HepG2 (cell line): ENCODE results near the gene TPPP3. TPM values are rescaled to one million over a fixed set of nuclear protein-coding genes. Genes with fewer than 3 reads are reported as not detected.
"Not testable (repeated sequence)": the region's sequence is repeated elsewhere in the genome, so short reads cannot be mapped to it uniquely, and the experiment has no call there.

Experiments
- ATAC-seq: fragments of 200-7000 bp; cut with Tn5 transposase; 3 replicates; pipeline ENCODE4 v1.9.1; 2020; ENCODE audit warnings: mild to moderate bottlenecking, moderate library complexity
- BruUV-seq: library from RNA; stranded (reverse); fragments of 400-500 nt; replicated peaks from 2 replicates; lab custom pipeline; 2021; lab: Mats Ljungman, UMichigan
- CTCF ChIA-PET: fragments of 300-600 bp; formaldehyde crosslinking; extraction: SDS; loops from one replicate; lab custom pipeline; 2021; ENCODE audit warnings: low total read pairs, inconsistent platforms, low intra/inter-chr PET ratio; lab: Yijun Ruan, JAX
- POLR2A ChIA-PET: fragments of 350-600 bp; sonication (Branson Sonifier 250); formaldehyde crosslinking; loops from one replicate; lab custom pipeline; 2020; ENCODE audit warnings: antibody characterized with exemption, inconsistent platforms; lab: Yijun Ruan, JAX
- DNase-seq: peaks from one replicate; pipeline ENCODE4 v3.0.0-alpha.2; 2015; ENCODE audit warnings: low spot score
- FAIRE-seq: peaks from 3 replicates; lab custom pipeline; 2011; peaks lifted over from hg19 to GRCh38; lab: Jason Lieb, UNC
- H2AFZ ChIP-seq: one replicate; pipeline ENCODE4 v1.6.1; 2011; ENCODE audit warnings: low read length, inconsistent platforms
- H3K27ac ChIP-seq: fragments of 300-600 bp; 3 replicates; pipeline ENCODE4 v1.8.0; 2011; ENCODE audit warnings: mixed run types, mild to moderate bottlenecking, mixed read lengths, low read length, inconsistent platforms; ENCODE audit not compliant: insufficient read depth; ENCODE audit errors: extremely low read length
- H3K27me3 ChIP-seq, 2 experiments: fragments of 200-600 bp in 1 of 2; 2 replicates in 1 of 2; 3 replicates in 1 of 2; pipeline versions ENCODE4 v1.6.0 to v1.8.0; 2011; ENCODE audit warnings: low read length in 2 of 2, mild to moderate bottlenecking in 2 of 2, moderate library complexity in 2 of 2, inconsistent platforms in 1 of 2; ENCODE audit not compliant: insufficient read depth in 2 of 2, control insufficient read depth in 1 of 2
- H3K36me3 ChIP-seq, 2 experiments: fragments of 200-600 bp in 1 of 2; replicated peaks in 1 of 2; 2 replicates in 1 of 2; 3 replicates in 1 of 2; pipeline versions ENCODE4 v1.5.1 to v1.8.0; 2011; ENCODE audit warnings: low read length in 2 of 2, inconsistent platforms in 1 of 2; ENCODE audit not compliant: insufficient read depth in 2 of 2, control insufficient read depth in 1 of 2
- H3K4me1 ChIP-seq: 2 replicates; pipeline ENCODE4 v1.5.1; 2012; ENCODE audit warnings: low read length, inconsistent platforms; ENCODE audit not compliant: insufficient read depth
- H3K4me2 ChIP-seq: 2 replicates; pipeline ENCODE4 v1.6.0; 2011; ENCODE audit warnings: low read depth, low read length, inconsistent platforms
- H3K4me3 ChIP-seq, 3 experiments: fragments of 200-600 bp in 1 of 3; sonication (generic), shearing (Covaris generic) in 1 of 3; replicated peaks in 1 of 3; 2 replicates each; pipeline ENCODE4 v1.5.1; 2011 to 2016; ENCODE audit warnings: low read length in 3 of 3, inconsistent platforms in 2 of 3, low read depth in 2 of 3, mild to moderate bottlenecking in 2 of 3, control low read depth in 1 of 3, mixed read lengths in 1 of 3; ENCODE audit not compliant: insufficient read depth in 1 of 3
- H3K79me2 ChIP-seq: one replicate; pipeline ENCODE4 v1.6.1; 2011; ENCODE audit warnings: low read length, inconsistent platforms; ENCODE audit not compliant: insufficient read depth
- H3K9ac ChIP-seq: 2 replicates; pipeline ENCODE4 v1.6.0; 2011; ENCODE audit warnings: mild to moderate bottlenecking, low read depth, low read length, inconsistent platforms; ENCODE audit not compliant: insufficient read depth
- H3K9me3 ChIP-seq: 2 replicates; pipeline ENCODE4 v1.5.1; 2012; ENCODE audit warnings: mild to moderate bottlenecking, low read length
- H4K20me1 ChIP-seq: 2 replicates; pipeline ENCODE4 v1.6.0; 2011; ENCODE audit warnings: inconsistent platforms, mild to moderate bottlenecking, low read length, moderate library complexity; ENCODE audit not compliant: insufficient read depth
- CENPT ChIP-seq: sonication (generic); formaldehyde crosslinking; IDR thresholded peaks from 2 replicates; pipeline ENCODE4 v1.8.0; 2022; ENCODE audit warnings: low read depth, mild to moderate bottlenecking, moderate library complexity, missing genetic modification reagents
- KLF6 ChIP-seq: IDR thresholded peaks from 2 replicates; pipeline ENCODE4 v1.8.0; 2016; ENCODE audit warnings: missing biosample characterization, missing genetic modification reagents
- MAZ ChIP-seq, 2 experiments: sonication (generic) in 1 of 2; formaldehyde crosslinking in 1 of 2; IDR thresholded peaks; 2 replicates each; pipeline versions ENCODE4 v1.5.0 to v1.6.1; 2012 to 2020; ENCODE audit warnings: low read depth in 2 of 2, mild to moderate bottlenecking in 2 of 2, borderline replicate concordance in 1 of 2, improper control_type of control experiment in 1 of 2, low read length in 1 of 2, missing genetic modification reagents in 1 of 2, moderate library complexity in 1 of 2
- MIXL1 ChIP-seq: IDR thresholded peaks from 2 replicates; pipeline ENCODE4 v1.6.1; 2016
- MTF1 ChIP-seq: sonication (generic); formaldehyde crosslinking; IDR thresholded peaks from 2 replicates; pipeline ENCODE4 v1.5.0; 2020; ENCODE audit warnings: missing genetic modification reagents
- ZNF317 ChIP-seq: sonication (generic); formaldehyde crosslinking; IDR thresholded peaks from 2 replicates; pipeline ENCODE4 v1.5.0; 2020; ENCODE audit warnings: mild to moderate bottlenecking, missing genetic modification reagents
- ZNF720 ChIP-seq: sonication (generic); formaldehyde crosslinking; IDR thresholded peaks from 2 replicates; pipeline ENCODE4 v1.4.0; 2020; ENCODE audit warnings: missing genetic modification reagents
- WGBS: methylation state at CpG from one replicate; pipeline ENCODE4 v1.1.6; 2017; ENCODE audit warnings: low lambda C conversion rate; 5-methylcytosine and 5-hydroxymethylcytosine counted together
- in situ Hi-C: cut with HindIII; loops from 2 replicates; pipeline ENCODE4 v1.10.0; 2017; ENCODE audit warnings: low pct_unique_long_range_greater_than_20kb; ENCODE audit not compliant: extremely low pct_ligation_motif_present
- intact Hi-C: fragments of 100-400 bp; cut with micrococcal nuclease; formaldehyde crosslinking; loops from one replicate; pipeline ENCODE4 v1.10.0; 2022; ENCODE audit not compliant: unreplicated experiment
- polyA plus RNA-seq, 8 experiments: library from polyadenylated mRNA; depleted of rRNA in 3 of 8; stranded (reverse) in 7 of 8; unstranded in 1 of 8; fragments of >200 nt; fragmentation: Illumina TruSeq in 4 of 8; extraction: Trizol in 4 of 8; gene quantifications; 2 replicates each; pipeline versions ENCODE4 v1.2.1 to v1.2.3, GENCODE V29; 2011 to 2016; ENCODE audit warnings: low read depth in 4 of 8, missing spikeins in 1 of 8, mixed read lengths in 1 of 8; ENCODE audit not compliant: insufficient read depth in 1 of 8
- total RNA-seq, 5 experiments: library from RNA; depleted of rRNA; stranded (reverse); fragments of >200 nt; fragmentation: Illumina TruSeq; extraction: Trizol; gene quantifications; 2 replicates each; pipeline ENCODE4 v1.2.3, GENCODE V29; 2016; ENCODE audit warnings: low read depth in 1 of 5

Gene TPPP3
- total and polyA plus RNA-seq, 2 of the 13 experiments (the other 11 are each of a cell fraction or from before 2014, with no cell fraction given) = 0.16 to 0.44 TPM

DNA sequence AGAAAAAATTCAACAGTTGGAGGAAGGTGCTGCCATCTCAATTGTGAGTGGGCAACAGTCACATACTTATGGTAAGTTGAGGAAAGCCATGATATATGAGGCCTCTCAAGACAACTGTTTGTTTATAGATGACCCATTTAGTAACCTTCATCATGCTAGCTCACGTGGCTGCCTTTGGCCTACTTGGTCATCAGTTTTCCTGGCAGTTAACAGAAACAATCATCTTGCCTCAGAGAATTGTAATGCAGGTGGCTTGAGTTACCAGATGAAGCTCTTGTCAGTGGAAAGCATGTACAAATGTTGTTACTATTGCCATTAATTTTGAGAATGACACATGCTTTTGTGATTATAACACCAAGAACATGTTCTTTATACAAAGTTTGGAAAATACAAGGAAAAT is 14.7 kb downstream of the TPPP3 start:
- H4K20me1 ChIP-seq = no peaks in the 10 kb centered on the region
- FAIRE-seq = no peak
- H3K36me3 ChIP-seq = no peaks in the 10 kb centered on the region
- TF ChIP-seq CENPT (CRISPR knock-in tag) (no peak), ZNF317 (no peak), MTF1 (CRISPR knock-in tag) (no peak), MAZ (IDR thresholded peaks at IDR 0.05; ENCODE audit: borderline replicate concordance, low read depth, low read length) (no peak), MAZ (CRISPR knock-in tag; IDR thresholded peaks at IDR 0.05; ENCODE audit: low read depth) (no peak), ZNF720 (CRISPR knock-in tag) (no peak), KLF6 (CRISPR knock-in tag) (no peak), MIXL1 (no peak)
- no peak for DNase-seq
- no TSS peak for BruUV-seq
- H3K4me2 ChIP-seq = no peak overlapping the region
- H3K27me3 ChIP-seq = peaks cover 0 to 20% of the 10 kb centered on the region in 2 experiments; a peak in 3 of 5 replicates
- in situ Hi-C loops (no loop called here), intact Hi-C loops (no loop called here)
- H3K9ac ChIP-seq = no peak overlapping the region
- peaks cover 8% of the 10 kb centered on the region for H3K4me1 ChIP-seq
- ChIA-PET POLR2A (no interaction called here), CTCF (no interaction called here)
- no peaks in the 10 kb centered on the region for H3K9me3 ChIP-seq
- 0% methylated on average over 1 of the region's 1 CpG for WGBS
- no peak overlapping the region for H2AFZ ChIP-seq
- no peak overlapping the region for H3K4me3 ChIP-seq
- no peak for ATAC-seq
- H3K79me2 ChIP-seq = no peaks in the 10 kb centered on the region
- no peak overlapping the region for H3K27ac ChIP-seq

- FAIRE-seq, ATAC-seq, H3K4me2 ChIP-seq, H3K4me3 ChIP-seq, CTCF ChIA-PET, H4K20me1 ChIP-seq, H2AFZ ChIP-seq, in situ Hi-C loops, POLR2A ChIA-PET, H3K27me3 ChIP-seq, H3K9ac ChIP-seq, H3K79me2 ChIP-seq, BruUV-seq, DNase-seq, H3K9me3 ChIP-seq, H3K27ac ChIP-seq, intact Hi-C loops, H3K36me3 ChIP-seq: not testable (repeated sequence)
- WGBS = 59% methylated on average over 11 of the region's 11 CpGs
- peaks cover 22% of the 10 kb centered on the region for H3K4me1 ChIP-seq
Measured at GRCh38 chr16:67376012-67376411, 17.3 kb downstream of the TPPP3 start.
